HCT116 (cell line): ENCODE measurements around the gene SYNDIG1. TPM values are rescaled to one million over a fixed set of nuclear protein-coding genes. Genes with fewer than 3 reads are reported as not detected.

Source experiments
- ATAC-seq: fragments of 200-7000 bp; cut with Tn5 transposase; 2 replicates; pipeline ENCODE4 v1.9.1; 2020; ENCODE audit warnings: mild to moderate bottlenecking, moderate library complexity
- BruUV-seq: library from RNA; stranded (reverse); fragments of 400-500 nt; replicated peaks from 2 replicates; lab custom pipeline; 2021; lab: Mats Ljungman, UMichigan
- CTCF ChIA-PET: fragments of 300-600 bp; sonication (Branson Sonifier 250); formaldehyde crosslinking; loops from one replicate; lab custom pipeline; 2021; ENCODE audit warnings: antibody characterized with exemption; lab: Charles Lee
- POLR2A ChIA-PET: fragments of 300-600, 350-600 bp; sonication (Branson Sonifier 250); formaldehyde crosslinking; loops from one replicate; lab custom pipeline; 2021; ENCODE audit warnings: antibody characterized with exemption; lab: Charles Lee
- RAD21 ChIA-PET, 2 experiments: fragments of 300-600 bp; sonication (Branson Sonifier 250); formaldehyde crosslinking; loops; one replicate each; lab custom pipeline; 2023; ENCODE audit warnings: low total read pairs in 2 of 2; ENCODE audit not compliant: uncharacterized antibody in 2 of 2, unreplicated experiment in 2 of 2, low non-redundant PET in 1 of 2; lab: Charles Lee
- DNase-seq: peaks from one replicate; pipeline ENCODE4 v3.0.0-alpha.2; 2010; ENCODE audit warnings: low read depth, low spot score
- H2AFZ ChIP-seq: fragments of 200-600 bp; shearing (Covaris generic), sonication (generic); 2 replicates; pipeline ENCODE4 v1.6.1; 2017; ENCODE audit warnings: low read depth, mixed run types, mixed read lengths, antibody characterized with exemption, low read length; ENCODE audit not compliant: poor library complexity, severe bottlenecking
- H3K27ac ChIP-seq: 2 replicates; pipeline ENCODE4 v1.5.1; 2012; ENCODE audit warnings: low read depth, low read length
- H3K27me3 ChIP-seq: fragments of 200-600 bp; sonication (generic); 2 replicates; pipeline ENCODE4 v1.6.1; 2016; ENCODE audit warnings: mixed run types, low read length, mixed read lengths; ENCODE audit not compliant: insufficient read depth
- H3K36me3 ChIP-seq, 2 experiments: fragments of 200-500 bp in 1 of 2; fragments of 200-600 bp in 1 of 2; sonication (Bioruptor generic) in 1 of 2; sonication (generic) in 1 of 2; 2 replicates each; pipeline versions ENCODE4 v1.5.1 to v1.6.1; 2014 to 2016; ENCODE audit warnings: low read length in 2 of 2, inconsistent platforms in 1 of 2, mixed read lengths in 1 of 2, mixed run types in 1 of 2; ENCODE audit not compliant: insufficient read depth in 2 of 2, control insufficient read depth in 1 of 2
- H3K4me1 ChIP-seq, 2 experiments: fragments of 200-600 bp in 1 of 2; sonication (generic) in 1 of 2; 2 replicates each; pipeline versions ENCODE4 v1.5.1 to v1.6.1; 2012 to 2017; ENCODE audit warnings: low read length in 2 of 2, inconsistent platforms in 1 of 2, mild to moderate bottlenecking in 1 of 2, mixed read lengths in 1 of 2, mixed run types in 1 of 2, moderate library complexity in 1 of 2; ENCODE audit not compliant: insufficient read depth in 2 of 2, control insufficient read depth in 1 of 2
- H3K4me2 ChIP-seq: fragments of 200-600 bp; sonication (generic); 2 replicates; pipeline ENCODE4 v1.6.1; 2017; ENCODE audit warnings: mixed run types, low read length, mixed read lengths
- H3K4me3 ChIP-seq, 2 experiments: fragments of 200-600 bp in 1 of 2; sonication (generic) in 1 of 2; replicated peaks in 1 of 2; 2 replicates each; pipeline ENCODE4 v1.5.1; 2011 to 2016; ENCODE audit warnings: low read length in 2 of 2, control low read depth in 1 of 2, low read depth in 1 of 2, mild to moderate bottlenecking in 1 of 2, mixed read lengths in 1 of 2, mixed run types in 1 of 2
- H3K79me2 ChIP-seq: fragments of 200-600 bp; sonication (generic); 2 replicates; pipeline ENCODE4 v1.6.1; 2017; ENCODE audit warnings: mild to moderate bottlenecking, mixed run types, low read length, moderate library complexity, mixed read lengths; ENCODE audit not compliant: insufficient read depth
- H3K9ac ChIP-seq: fragments of 200-600 bp; sonication (generic); 2 replicates; pipeline ENCODE4 v1.6.1; 2016; ENCODE audit warnings: low read length, mixed read lengths
- H3K9me2 ChIP-seq: fragments of 200-600 bp; sonication (generic), shearing (Covaris generic); 2 replicates; pipeline ENCODE4 v1.6.1; 2017; ENCODE audit warnings: mixed run types, mild to moderate bottlenecking, moderate library complexity; ENCODE audit not compliant: insufficient read depth
- H3K9me3 ChIP-seq, 2 experiments: fragments of 200-500 bp in 1 of 2; fragments of 200-600 bp in 1 of 2; sonication (Bioruptor generic) in 1 of 2; sonication (generic) in 1 of 2; 2 replicates each; pipeline ENCODE4 v1.6.1; 2014 to 2017; ENCODE audit warnings: low read length in 2 of 2, mixed read lengths in 2 of 2, inconsistent platforms in 1 of 2, low read depth in 1 of 2, mild to moderate bottlenecking in 1 of 2, mixed run types in 1 of 2, moderate library complexity in 1 of 2; ENCODE audit not compliant: control insufficient read depth in 1 of 2, insufficient read depth in 1 of 2
- H4K20me1 ChIP-seq: fragments of 200-600 bp; sonication (generic), shearing (Covaris generic); 2 replicates; pipeline ENCODE4 v1.6.1; 2017; ENCODE audit warnings: mixed run types, mild to moderate bottlenecking, moderate library complexity; ENCODE audit not compliant: insufficient read depth
- CEBPB ChIP-seq: IDR thresholded peaks from 2 replicates; pipeline ENCODE4 v1.6.1; 2012; ENCODE audit warnings: low read depth
- ELF1 ChIP-seq: IDR thresholded peaks from 2 replicates; pipeline ENCODE4 v1.6.1; 2012; ENCODE audit warnings: low read depth, borderline replicate concordance
- FOSL1 ChIP-seq: IDR thresholded peaks from 2 replicates; pipeline ENCODE4 v1.6.1; 2012; ENCODE audit warnings: low read depth
- REST ChIP-seq: IDR thresholded peaks from 2 replicates; pipeline ENCODE4 v1.6.1; 2012; ENCODE audit warnings: low read depth
- TCF7L2 ChIP-seq: IDR thresholded peaks from 2 replicates; pipeline ENCODE4 v1.7.0; 2011; ENCODE audit warnings: borderline replicate concordance, inconsistent platforms; ENCODE audit not compliant: insufficient read depth, insufficient read length; ENCODE audit errors: extremely low read depth
- YY1 ChIP-seq: IDR thresholded peaks from 2 replicates; pipeline ENCODE4 v1.6.1; 2011; ENCODE audit warnings: low read length, low read depth, moderate library complexity, mild to moderate bottlenecking; ENCODE audit not compliant: insufficient replicate concordance; ENCODE audit errors: extremely low read depth
- intact Hi-C: fragments of 100-400 bp; cut with micrococcal nuclease; formaldehyde crosslinking; loops from 2 replicates; pipeline ENCODE4 v1.10.0; 2022
- total RNA-seq: library from RNA; stranded (reverse); gene quantifications from one replicate; pipeline ENCODE4 v1.2.1, GENCODE V29; 2021; ENCODE audit not compliant: unreplicated experiment

Gene SYNDIG1
- total RNA-seq, 1 experiment from 2014 or later, result not detected

GRCh38 chr20:24584538-24585356 is 115.3 kb downstream of the SYNDIG1 start:
- H3K9ac ChIP-seq, result no peak overlapping the region
- H2AFZ ChIP-seq, result no peak overlapping the region
- no peaks in the 10 kb centered on the region for H3K79me2 ChIP-seq
- ChIA-PET POLR2A (no interaction called here), CTCF (no interaction called here), RAD21 (no interaction called here)
- no peak overlapping the region for H3K4me2 ChIP-seq
- H3K4me1 ChIP-seq, result no peaks in the 10 kb centered on the region
- no peak overlapping the region for H3K4me3 ChIP-seq
- H3K9me3 ChIP-seq, result no peaks in the 10 kb centered on the region
- H3K27ac ChIP-seq, result no peak overlapping the region
- no peaks in the 10 kb centered on the region for H3K36me3 ChIP-seq
- BruUV-seq, result no TSS peak
- TF ChIP-seq ELF1 (no peak), TCF7L2 (no peak), FOSL1 (no peak), CEBPB (no peak), YY1 (no peak), REST (no peak)
- H4K20me1 ChIP-seq, result no peaks in the 10 kb centered on the region
- no peak for DNase-seq
- no peaks in the 10 kb centered on the region for H3K9me2 ChIP-seq
- ATAC-seq, result no peak
- H3K27me3 ChIP-seq, result peaks cover 26% of the 10 kb centered on the region
- intact Hi-C loops, result no loop called here
